ENCODE data around the gene ZNF57. TPM values are rescaled to one million over a fixed set of nuclear protein-coding genes. Genes with fewer than 3 reads are reported as not detected.
A peak's percentile ranks its signal among the peaks of the same experiment; 100 is the strongest.

Gene ZNF57
- total and polyA plus RNA-seq, 2 of the 13 experiments (the other 11 are each of a cell fraction or from before 2014, with no cell fraction given), result 6.6 to 17.5 TPM

DNA sequence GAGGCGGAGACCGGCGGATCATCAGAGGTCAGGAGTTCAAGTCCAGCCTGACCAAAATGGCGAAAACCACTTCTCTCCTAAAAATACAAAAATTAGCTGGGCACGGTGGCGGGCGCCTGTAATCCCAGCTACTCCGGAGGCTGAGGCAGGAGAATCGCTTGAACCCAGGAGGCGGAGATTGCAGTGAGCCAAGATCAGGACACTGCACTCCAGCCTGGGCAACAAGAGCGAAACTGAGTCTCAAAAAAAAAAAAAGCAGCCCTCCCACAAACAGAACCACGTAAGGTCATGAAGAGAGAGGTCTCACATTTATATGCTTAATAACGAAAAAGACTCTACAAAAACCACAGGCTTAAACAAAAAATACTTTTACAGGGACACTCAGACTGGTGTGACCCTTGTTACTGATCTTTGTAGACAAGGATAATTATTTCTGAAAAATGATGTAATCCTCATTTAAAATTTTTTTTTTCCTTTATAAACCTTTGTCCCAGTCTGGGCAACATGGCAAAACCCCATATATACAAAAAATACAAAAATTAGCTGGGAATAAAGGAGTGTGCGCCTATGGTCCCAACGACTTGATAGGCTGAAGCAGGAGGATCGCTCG lies 45.0 kb downstream of the ZNF57 start (continued):
- TF ChIP-seq, protein P1, sequence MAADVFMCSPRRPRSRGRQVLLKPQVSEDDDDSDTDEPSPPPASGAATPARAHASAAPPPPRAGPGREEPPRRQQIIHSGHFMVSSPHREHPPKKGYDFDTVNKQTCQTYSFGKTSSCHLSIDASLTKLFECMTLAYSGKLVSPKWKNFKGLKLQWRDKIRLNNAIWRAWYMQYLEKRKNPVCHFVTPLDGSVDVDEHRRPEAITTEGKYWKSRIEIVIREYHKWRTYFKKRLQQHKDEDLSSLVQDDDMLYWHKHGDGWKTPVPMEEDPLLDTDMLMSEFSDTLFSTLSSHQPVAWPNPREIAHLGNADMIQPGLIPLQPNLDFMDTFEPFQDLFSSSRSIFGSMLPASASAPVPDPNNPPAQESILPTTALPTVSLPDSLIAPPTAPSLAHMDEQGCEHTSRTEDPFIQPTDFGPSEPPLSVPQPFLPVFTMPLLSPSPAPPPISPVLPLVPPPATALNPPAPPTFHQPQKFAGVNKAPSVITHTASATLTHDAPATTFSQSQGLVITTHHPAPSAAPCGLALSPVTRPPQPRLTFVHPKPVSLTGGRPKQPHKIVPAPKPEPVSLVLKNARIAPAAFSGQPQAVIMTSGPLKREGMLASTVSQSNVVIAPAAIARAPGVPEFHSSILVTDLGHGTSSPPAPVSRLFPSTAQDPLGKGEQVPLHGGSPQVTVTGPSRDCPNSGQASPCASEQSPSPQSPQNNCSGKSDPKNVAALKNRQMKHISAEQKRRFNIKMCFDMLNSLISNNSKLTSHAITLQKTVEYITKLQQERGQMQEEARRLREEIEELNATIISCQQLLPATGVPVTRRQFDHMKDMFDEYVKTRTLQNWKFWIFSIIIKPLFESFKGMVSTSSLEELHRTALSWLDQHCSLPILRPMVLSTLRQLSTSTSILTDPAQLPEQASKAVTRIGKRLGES (CRISPR knock-in tag; IDR thresholded peaks at IDR 0.05; ENCODE audit: borderline replicate concordance), result no peak
- TF ChIP-seq, protein P2, sequence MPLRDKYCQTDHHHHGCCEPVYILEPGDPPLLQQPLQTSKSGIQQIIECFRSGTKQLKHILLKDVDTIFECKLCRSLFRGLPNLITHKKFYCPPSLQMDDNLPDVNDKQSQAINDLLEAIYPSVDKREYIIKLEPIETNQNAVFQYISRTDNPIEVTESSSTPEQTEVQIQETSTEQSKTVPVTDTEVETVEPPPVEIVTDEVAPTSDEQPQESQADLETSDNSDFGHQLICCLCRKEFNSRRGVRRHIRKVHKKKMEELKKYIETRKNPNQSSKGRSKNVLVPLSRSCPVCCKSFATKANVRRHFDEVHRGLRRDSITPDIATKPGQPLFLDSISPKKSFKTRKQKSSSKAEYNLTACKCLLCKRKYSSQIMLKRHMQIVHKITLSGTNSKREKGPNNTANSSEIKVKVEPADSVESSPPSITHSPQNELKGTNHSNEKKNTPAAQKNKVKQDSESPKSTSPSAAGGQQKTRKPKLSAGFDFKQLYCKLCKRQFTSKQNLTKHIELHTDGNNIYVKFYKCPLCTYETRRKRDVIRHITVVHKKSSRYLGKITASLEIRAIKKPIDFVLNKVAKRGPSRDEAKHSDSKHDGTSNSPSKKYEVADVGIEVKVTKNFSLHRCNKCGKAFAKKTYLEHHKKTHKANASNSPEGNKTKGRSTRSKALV (CRISPR knock-in tag; IDR thresholded peaks at IDR 0.05), result no peak
- TF ChIP-seq CHD4 (IDR thresholded peaks at IDR 0.05; ENCODE audit: borderline replicate concordance, low read length) (no peak), SNRNP70 (IDR thresholded peaks at IDR 0.05; ENCODE audit: low read depth, low read length) (no peak), RBFOX2 (IDR thresholded peaks at IDR 0.05; ENCODE audit: low read depth, low read length) (no peak), BRD4 (CRISPR knock-in tag; IDR thresholded peaks at IDR 0.05) (no peak), ZNF709 (CRISPR knock-in tag; IDR thresholded peaks at IDR 0.05) (0 out of 2 replicates have a peak, but pooled peaks have one; percentile 44), ADNP (CRISPR knock-in tag; IDR thresholded peaks at IDR 0.05) (0 out of 2 replicates have a peak, but pooled peaks have one; percentile 29), SUZ12 (IDR thresholded peaks at IDR 0.05; ENCODE audit: low read depth, low read length) (no peak)
- TF ChIP-seq, protein P3, sequence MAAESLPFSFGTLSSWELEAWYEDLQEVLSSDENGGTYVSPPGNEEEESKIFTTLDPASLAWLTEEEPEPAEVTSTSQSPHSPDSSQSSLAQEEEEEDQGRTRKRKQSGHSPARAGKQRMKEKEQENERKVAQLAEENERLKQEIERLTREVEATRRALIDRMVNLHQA (CRISPR knock-in tag; IDR thresholded peaks at IDR 0.05), result no peak
- TF ChIP-seq, protein P4, sequence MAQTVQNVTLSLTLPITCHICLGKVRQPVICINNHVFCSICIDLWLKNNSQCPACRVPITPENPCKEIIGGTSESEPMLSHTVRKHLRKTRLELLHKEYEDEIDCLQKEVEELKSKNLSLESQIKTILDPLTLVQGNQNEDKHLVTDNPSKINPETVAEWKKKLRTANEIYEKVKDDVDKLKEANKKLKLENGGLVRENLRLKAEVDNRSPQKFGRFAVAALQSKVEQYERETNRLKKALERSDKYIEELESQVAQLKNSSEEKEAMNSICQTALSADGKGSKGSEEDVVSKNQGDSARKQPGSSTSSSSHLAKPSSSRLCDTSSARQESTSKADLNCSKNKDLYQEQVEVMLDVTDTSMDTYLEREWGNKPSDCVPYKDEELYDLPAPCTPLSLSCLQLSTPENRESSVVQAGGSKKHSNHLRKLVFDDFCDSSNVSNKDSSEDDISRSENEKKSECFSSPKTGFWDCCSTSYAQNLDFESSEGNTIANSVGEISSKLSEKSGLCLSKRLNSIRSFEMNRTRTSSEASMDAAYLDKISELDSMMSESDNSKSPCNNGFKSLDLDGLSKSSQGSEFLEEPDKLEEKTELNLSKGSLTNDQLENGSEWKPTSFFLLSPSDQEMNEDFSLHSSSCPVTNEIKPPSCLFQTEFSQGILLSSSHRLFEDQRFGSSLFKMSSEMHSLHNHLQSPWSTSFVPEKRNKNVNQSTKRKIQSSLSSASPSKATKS (CRISPR knock-in tag; IDR thresholded peaks at IDR 0.05), result 0 out of 2 replicates have a peak, but pooled peaks have one; percentile 0
- TF ChIP-seq, protein P5, sequence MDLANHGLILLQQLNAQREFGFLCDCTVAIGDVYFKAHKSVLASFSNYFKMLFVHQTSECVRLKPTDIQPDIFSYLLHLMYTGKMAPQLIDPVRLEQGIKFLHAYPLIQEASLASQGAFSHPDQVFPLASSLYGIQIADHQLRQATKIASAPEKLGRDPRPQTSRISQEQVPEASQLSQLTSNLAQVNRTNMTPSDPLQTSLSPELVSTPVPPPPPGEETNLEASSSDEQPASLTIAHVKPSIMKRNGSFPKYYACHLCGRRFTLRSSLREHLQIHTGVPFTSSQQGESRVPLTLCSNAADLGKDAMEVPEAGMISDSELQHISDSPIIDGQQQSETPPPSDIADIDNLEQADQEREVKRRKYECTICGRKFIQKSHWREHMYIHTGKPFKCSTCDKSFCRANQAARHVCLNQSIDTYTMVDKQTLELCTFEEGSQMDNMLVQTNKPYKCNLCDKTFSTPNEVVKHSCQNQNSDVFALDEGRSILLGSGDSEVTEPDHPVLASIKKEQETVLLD (CRISPR knock-in tag; IDR thresholded peaks at IDR 0.05; ENCODE audit: low read depth), result no peak
- TF ChIP-seq, protein P6, sequence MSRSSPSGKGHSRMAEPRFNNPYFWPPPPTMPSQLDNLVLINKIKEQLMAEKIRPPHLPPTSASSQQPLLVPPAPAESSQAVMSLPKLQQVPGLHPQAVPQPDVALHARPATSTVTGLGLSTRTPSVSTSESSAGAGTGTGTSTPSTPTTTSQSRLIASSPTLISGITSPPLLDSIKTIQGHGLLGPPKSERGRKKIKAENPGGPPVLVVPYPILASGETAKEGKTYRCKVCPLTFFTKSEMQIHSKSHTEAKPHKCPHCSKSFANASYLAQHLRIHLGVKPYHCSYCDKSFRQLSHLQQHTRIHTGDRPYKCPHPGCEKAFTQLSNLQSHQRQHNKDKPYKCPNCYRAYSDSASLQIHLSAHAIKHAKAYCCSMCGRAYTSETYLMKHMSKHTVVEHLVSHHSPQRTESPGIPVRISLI (CRISPR knock-in tag; IDR thresholded peaks at IDR 0.05; ENCODE audit: borderline replicate concordance), result no peak
- TF ChIP-seq, protein P7, sequence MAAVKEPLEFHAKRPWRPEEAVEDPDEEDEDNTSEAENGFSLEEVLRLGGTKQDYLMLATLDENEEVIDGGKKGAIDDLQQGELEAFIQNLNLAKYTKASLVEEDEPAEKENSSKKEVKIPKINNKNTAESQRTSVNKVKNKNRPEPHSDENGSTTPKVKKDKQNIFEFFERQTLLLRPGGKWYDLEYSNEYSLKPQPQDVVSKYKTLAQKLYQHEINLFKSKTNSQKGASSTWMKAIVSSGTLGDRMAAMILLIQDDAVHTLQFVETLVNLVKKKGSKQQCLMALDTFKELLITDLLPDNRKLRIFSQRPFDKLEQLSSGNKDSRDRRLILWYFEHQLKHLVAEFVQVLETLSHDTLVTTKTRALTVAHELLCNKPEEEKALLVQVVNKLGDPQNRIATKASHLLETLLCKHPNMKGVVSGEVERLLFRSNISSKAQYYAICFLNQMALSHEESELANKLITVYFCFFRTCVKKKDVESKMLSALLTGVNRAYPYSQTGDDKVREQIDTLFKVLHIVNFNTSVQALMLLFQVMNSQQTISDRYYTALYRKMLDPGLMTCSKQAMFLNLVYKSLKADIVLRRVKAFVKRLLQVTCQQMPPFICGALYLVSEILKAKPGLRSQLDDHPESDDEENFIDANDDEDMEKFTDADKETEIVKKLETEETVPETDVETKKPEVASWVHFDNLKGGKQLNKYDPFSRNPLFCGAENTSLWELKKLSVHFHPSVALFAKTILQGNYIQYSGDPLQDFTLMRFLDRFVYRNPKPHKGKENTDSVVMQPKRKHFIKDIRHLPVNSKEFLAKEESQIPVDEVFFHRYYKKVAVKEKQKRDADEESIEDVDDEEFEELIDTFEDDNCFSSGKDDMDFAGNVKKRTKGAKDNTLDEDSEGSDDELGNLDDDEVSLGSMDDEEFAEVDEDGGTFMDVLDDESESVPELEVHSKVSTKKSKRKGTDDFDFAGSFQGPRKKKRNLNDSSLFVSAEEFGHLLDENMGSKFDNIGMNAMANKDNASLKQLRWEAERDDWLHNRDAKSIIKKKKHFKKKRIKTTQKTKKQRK (IDR thresholded peaks at IDR 0.05; ENCODE audit: low read length), result no peak
